A549 (cell line): Measurements from ENCODE around the gene SRPX2.

Experiments
- EHMT2 ChIP-seq: fragments of 200-600 bp; sonication (generic); IDR thresholded peaks from 2 replicates; pipeline ENCODE4 v1.6.1; 2016; ENCODE audit warnings: antibody characterized with exemption, low read depth, mild to moderate bottlenecking, moderate library complexity
- ELK1 ChIP-seq: fragments of 150-350 bp; IDR thresholded peaks from 2 replicates; pipeline ENCODE4 v1.6.1; 2014; ENCODE audit warnings: low read depth, mild to moderate bottlenecking, low read length
- MAFK ChIP-seq: fragments of 450-650 bp; IDR thresholded peaks from 2 replicates; pipeline ENCODE4 v1.6.1; 2014; ENCODE audit not compliant: partially characterized antibody
- MYC ChIP-seq: IDR thresholded peaks from 2 replicates; pipeline ENCODE4 v1.6.1; 2012; ENCODE audit warnings: mild to moderate bottlenecking, inconsistent platforms, low read length, improper control_type of control experiment, borderline replicate concordance
- PHF8 ChIP-seq: fragments of 200-600 bp; sonication (generic); IDR thresholded peaks from 2 replicates; pipeline ENCODE4 v1.6.1; 2016; ENCODE audit warnings: low read depth, mild to moderate bottlenecking, antibody characterized with exemption, moderate library complexity, borderline replicate concordance
- POLR2A ChIP-seq: IDR thresholded peaks from 2 replicates; pipeline ENCODE4 v1.6.1; 2012; ENCODE audit warnings: mild to moderate bottlenecking, low read length

DNA sequence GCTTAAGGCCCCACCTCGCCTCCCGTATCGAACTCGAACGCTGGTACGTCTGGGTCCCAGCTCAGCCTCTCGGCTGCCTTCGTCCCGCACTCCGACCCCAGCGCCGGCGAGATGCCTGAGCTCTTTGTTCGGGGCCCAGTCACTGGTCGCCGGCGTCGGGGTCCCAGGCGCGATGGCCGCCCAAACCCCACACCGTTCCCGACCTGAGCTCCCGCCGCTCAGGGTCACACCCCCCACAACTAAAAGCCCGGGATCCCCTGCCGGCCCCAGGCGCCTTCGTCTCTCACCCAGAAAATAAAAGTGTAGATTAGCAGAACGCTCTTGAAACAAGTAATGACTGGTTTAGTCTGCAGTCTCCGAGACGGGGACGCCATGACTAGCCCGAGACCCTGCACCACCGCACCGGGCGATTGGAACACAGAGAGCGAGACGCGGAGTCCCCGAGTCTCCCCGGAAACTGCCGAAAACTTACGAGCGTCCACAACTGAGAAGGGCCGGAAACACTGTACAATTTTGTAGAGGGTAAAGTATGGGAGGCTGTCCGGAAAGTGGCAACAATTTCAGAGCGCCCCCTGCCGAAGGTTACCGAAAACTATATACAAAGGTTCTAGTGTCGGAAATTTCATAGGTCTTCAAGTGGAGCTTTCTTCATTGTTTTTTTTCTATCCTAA is 7.5 kb upstream of the SRPX2 start, which contains the start of gene TSPAN6:
- TF ChIP-seq MAFK, result no peak
- TF ChIP-seq MYC, result no peak
- TF ChIP-seq ELK1, result no peak
- TF ChIP-seq PHF8, result peak; percentile 77; the same call in 1 of the 2 replicates
- peak; percentile 54 for TF ChIP-seq POLR2A
- no peak for TF ChIP-seq EHMT2
